ENCODE data around the gene IKZF2.

IKZF2 gene

DNA sequence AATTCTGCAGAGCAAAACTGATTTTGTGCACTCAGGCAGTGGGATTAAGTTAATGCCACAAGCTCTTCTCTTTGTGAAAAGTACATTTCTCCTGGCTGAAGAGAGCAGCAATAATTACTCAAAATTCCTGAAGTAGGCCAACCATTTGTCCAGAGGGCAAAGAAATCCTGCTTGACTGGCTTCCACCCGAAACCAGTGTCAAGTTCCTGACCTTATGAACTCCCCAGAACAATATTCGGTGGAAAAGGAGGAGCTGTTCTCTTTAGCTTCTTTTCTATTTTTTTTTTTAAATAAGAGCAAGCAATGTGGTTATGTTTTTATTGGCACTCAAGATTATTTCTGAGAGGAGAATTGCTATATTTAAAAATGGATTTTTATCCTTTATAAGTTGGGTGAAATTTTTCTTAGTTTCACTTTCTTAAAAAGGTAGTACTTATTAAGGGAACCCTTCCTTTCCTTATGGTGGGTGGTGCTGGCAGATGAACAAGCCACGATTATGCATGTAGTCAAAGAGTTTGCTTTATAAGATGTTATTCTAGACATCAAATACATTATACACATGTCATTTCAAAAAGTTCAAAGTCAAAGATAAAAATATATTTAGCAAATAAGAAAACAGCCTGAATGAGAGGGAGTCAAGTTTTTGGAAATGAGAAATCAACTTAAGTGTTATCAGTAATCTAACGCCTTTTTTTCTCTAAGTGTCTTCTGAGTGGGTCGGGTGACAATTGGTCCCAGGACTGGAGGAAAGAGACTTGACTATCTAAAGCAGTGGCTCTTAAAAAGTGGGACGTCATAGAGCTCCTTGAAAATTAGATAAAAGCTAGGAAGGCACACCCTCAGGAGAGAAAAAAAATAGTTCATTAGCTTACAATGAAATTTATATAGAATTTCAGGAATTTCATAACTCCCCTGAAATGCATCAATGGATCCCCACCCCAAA, 194.5 kb downstream of the IKZF2 start:
- DNase-seq (ENCODE audit: low spot score) = no peak

DNA sequence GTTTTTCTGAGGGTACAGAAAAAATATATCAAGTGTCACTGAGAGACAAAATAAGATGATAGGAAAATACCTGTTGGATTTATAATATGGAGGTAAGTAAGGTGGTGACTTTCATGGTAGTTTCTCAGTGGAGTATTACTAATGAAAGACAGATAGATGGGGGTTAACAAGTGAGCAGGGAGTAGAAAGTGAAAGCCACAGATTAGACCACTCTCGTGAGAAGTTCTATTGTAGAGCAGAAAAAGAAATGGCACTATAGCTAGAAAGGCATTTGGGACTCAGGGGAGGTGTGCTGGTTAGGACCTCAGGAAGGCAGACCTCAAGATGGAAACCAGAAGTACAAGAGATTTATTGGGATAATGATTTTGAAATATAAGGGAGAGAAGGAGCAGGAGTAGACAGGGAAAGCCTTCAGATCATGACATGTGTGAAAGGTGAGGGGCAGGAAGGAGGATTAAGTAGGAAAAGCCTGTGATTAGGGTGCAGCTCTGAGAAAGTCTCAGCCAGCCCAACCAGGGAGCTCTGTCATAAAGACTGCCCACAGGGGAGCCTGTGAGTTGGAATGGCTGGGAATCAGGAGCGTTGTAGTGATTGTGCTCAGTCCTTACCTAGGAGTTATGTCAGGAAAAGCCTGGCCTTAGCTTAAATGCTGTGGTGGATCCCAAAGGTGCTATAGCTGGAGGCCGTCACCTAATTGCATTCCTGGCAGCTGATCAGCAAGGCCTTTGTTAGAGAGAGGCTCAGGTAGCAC, 198.1 kb downstream of the IKZF2 start:
- DNase-seq (ENCODE audit: low spot score) = no peak

DNA sequence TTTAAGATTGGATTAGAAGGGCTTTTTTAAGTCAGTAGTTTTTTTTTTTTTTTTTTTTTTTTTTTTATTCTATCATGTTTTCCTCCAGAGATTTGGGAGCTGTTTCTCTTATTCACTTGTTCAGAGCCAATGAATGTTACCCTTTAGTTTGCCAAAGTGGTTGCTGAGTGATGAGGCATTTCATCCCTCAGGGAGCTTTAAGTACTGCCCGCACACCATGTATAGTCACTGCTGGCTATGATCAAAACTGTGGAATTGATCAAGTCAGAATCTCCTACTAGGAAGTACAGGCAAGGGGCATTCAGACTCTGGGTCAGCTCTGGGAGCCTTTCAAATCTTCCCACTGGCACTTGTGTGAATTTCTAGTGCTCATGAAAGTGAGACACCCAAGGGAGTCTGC, 201.6 kb downstream of the IKZF2 start:
- DNase-seq (ENCODE audit: low spot score) = no peak
